HFFc6 (cell line): ENCODE measurements around the gene NCAM2. TPM values are rescaled to one million over a fixed set of nuclear protein-coding genes. Genes with fewer than 3 reads are reported as not detected.
A peak's percentile ranks its signal among the peaks of the same experiment; 100 is the strongest.

Experiments used
- DNase-seq: peaks from one replicate; pipeline ENCODE4 v3.0.0-alpha.2; 2018
- H3K27ac Mint-ChIP-seq: 2 replicates; pipeline ENCODE4 v1.8.0; 2020; ENCODE audit warnings: mild to moderate bottlenecking, mixed read lengths
- H3K27me3 Mint-ChIP-seq: 2 replicates; pipeline ENCODE4 v1.8.0; 2021; ENCODE audit warnings: mild to moderate bottlenecking, moderate library complexity, mixed read lengths; ENCODE audit not compliant: insufficient read depth
- H3K36me3 Mint-ChIP-seq: 2 replicates; pipeline ENCODE4 v1.8.0; 2021; ENCODE audit warnings: low read depth, mixed read lengths
- H3K4me1 Mint-ChIP-seq: 2 replicates; pipeline ENCODE4 v1.8.0; 2020; ENCODE audit warnings: low read depth, mixed read lengths
- H3K4me3 Mint-ChIP-seq: 2 replicates; pipeline ENCODE4 v1.8.0; 2020; ENCODE audit warnings: mild to moderate bottlenecking, moderate library complexity, mixed read lengths
- H3K9me3 Mint-ChIP-seq: 2 replicates; pipeline ENCODE4 v1.8.0; 2020; ENCODE audit warnings: mild to moderate bottlenecking, mixed read lengths
- total RNA-seq, 6 experiments: library from RNA; stranded (reverse); fragmentation: NEBNext Ultra II Directional; extraction: Animal tissue kit (Norgen Biotek cat#: 25700); gene quantifications; 2 replicates in 1 of 6; 3 replicates in 5 of 6; pipeline ENCODE4 v1.2.3, GENCODE V29; 2021
- TF ChIP-seq, protein P1 (sequence below): fragments of 200-600 bp; sonication (generic); IDR thresholded peaks from 2 replicates; pipeline ENCODE4 v1.5.0; 2021; ENCODE audit warnings: antibody characterized with exemption, mild to moderate bottlenecking

Gene NCAM2
- total RNA-seq, 6 experiments from 2014 or later, result 2.2 to 10.2 (median 8.8) TPM

DNA sequence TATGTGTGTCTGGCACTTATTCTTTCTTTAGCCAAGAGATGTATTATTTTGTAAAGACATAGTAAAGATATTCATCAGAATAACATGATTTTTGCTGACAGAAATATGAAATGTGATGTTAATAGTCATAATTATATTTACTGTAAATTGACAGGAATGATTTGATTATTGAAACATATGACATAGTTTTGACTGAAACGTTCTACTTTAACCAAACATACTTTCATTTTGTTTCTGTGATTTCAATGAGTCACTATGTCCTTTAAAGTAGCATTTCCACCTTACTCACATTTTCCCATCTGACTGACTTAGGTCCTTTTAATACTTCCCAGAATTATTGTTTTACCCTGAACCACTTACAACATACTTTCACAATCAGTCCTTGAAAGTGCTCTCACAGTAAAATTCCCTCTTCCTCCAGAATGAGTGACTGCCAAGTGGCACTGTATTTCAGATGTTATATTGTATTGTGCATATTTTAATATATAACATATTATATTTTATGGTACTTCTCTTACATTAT lies 437.9 kb downstream of the NCAM2 start:
- peaks cover 28% of the 10 kb centered on the region for H3K4me1 Mint-ChIP-seq
- H3K9me3 Mint-ChIP-seq, result no peaks in the 10 kb centered on the region
- H3K27me3 Mint-ChIP-seq, result no peaks in the 10 kb centered on the region
- no peak overlapping the region for H3K27ac Mint-ChIP-seq
- H3K4me3 Mint-ChIP-seq, result peak overlapping the region; percentile 45; the same call in 1 of the 2 replicates
- H3K36me3 Mint-ChIP-seq, result no peaks in the 10 kb centered on the region
- no peak for DNase-seq
- TF ChIP-seq, protein P1, sequence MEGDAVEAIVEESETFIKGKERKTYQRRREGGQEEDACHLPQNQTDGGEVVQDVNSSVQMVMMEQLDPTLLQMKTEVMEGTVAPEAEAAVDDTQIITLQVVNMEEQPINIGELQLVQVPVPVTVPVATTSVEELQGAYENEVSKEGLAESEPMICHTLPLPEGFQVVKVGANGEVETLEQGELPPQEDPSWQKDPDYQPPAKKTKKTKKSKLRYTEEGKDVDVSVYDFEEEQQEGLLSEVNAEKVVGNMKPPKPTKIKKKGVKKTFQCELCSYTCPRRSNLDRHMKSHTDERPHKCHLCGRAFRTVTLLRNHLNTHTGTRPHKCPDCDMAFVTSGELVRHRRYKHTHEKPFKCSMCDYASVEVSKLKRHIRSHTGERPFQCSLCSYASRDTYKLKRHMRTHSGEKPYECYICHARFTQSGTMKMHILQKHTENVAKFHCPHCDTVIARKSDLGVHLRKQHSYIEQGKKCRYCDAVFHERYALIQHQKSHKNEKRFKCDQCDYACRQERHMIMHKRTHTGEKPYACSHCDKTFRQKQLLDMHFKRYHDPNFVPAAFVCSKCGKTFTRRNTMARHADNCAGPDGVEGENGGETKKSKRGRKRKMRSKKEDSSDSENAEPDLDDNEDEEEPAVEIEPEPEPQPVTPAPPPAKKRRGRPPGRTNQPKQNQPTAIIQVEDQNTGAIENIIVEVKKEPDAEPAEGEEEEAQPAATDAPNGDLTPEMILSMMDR, result no peak

DNA sequence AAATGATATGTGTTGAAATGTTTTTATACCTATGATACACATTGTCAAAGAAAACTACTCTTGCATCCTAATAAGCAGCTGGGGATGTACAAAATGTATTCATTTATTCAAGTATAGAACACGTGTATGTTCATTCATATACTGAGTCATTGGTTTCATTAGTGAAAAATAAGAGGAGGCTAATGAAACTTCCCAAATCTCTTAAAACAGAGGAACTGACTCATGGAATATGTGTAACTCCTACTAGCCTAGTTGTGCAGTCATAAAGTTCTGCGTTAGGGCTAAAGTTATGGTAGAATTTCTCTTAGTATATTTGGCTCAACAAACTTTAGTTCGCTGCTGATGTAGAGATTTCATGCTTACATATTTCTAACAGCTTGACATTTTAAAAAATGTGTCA lies 441.6 kb downstream of the NCAM2 start:
- H3K27me3 Mint-ChIP-seq, result peaks cover 3% of the 10 kb centered on the region; the same call in 1 of the 2 replicates
- H3K36me3 Mint-ChIP-seq, result no peaks in the 10 kb centered on the region; the same call in 1 of the 2 replicates
- peaks cover 39% of the 10 kb centered on the region for H3K4me1 Mint-ChIP-seq
- DNase-seq, result peak; percentile 10
- peaks cover 4% of the 10 kb centered on the region; the same call in 1 of the 2 replicates for H3K9me3 Mint-ChIP-seq
- H3K27ac Mint-ChIP-seq, result no peak overlapping the region
- TF ChIP-seq, protein P1, result no peak
- no peak overlapping the region for H3K4me3 Mint-ChIP-seq

DNA sequence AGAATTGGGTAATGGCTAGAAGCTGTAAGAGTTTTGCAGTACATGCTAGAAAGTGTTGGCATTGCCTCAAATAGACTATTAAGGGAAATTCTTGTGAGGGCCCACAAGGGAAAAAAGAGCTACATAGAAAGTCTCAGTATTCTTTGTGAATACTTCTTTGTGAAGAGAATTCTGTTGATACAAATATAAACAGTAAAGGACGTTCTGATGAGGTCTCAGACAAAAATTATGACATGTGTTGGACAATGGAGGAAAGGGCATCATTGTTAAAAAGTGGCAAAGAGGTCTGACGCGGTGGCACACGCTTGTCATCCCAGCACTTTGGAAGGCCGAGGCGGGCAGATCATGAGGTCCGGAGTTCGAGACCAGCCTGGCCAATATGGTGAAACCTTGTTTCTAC lies 458.9 kb downstream of the NCAM2 start:
- Mint-ChIP-seq H3K36me3 (no peaks in the 10 kb centered on the region), H3K9me3 (no peaks in the 10 kb centered on the region), H3K4me1 (no peaks in the 10 kb centered on the region; the same call in 1 of the 2 replicates), H3K4me3 (no peak overlapping the region), H3K27me3 (no peaks in the 10 kb centered on the region), H3K27ac (no peak overlapping the region)
- DNase-seq, result no peak
- TF ChIP-seq, protein P1, result no peak

DNA sequence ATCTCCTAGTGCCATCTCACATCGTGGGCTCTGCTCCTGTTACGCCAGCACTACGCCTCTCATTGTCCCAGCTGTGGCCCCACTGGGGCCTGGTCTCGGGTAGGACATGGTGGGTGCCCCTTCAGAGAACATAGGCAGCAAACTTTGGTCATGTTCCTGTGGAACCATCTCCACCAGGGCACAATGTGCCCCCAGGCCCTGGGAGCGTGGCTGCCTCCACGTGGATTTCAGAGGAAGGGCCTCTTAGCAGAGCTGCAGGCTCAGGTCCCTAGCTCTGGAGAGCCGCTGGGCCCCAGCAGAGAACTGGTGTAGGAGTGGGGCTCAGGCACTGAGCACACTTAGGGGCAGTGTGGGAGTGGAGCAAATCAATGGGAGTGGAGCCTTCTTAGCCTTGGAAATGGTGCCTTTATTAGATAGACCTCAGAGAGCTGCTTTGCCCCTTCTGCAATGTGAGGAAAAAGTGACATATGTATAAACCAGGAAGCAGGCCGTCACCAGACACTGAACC lies 460.0 kb downstream of the NCAM2 start:
- Mint-ChIP-seq H3K4me1 (peaks cover 3% of the 10 kb centered on the region; the same call in 1 of the 2 replicates), H3K4me3 (no peak overlapping the region), H3K27ac (no peak overlapping the region), H3K27me3 (no peaks in the 10 kb centered on the region), H3K36me3 (no peaks in the 10 kb centered on the region), H3K9me3 (no peaks in the 10 kb centered on the region)
- no peak for DNase-seq
- TF ChIP-seq, protein P1, result no peak

DNA sequence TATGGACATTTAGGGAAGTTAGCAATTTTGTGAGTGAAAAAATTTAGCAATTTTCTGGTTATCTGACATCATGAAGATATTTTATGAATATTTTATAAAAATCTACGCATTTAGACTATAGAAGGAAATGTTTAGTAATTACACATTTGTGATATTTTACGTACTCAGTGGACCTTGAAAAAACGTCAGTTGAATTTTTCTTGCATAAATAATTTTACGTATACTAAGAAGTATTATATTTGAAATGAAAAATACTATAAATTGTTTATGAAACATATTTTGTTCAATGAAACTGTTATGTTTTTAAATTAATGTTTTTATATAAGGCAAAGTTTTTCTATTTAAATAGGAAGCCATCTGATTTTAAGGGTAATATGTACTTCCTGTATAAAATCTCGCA lies 462.8 kb downstream of the NCAM2 start:
- H3K4me1 Mint-ChIP-seq, result peaks cover 11% of the 10 kb centered on the region; the same call in 1 of the 2 replicates

More for the DNA sequence above, 462.8 kb downstream of the NCAM2 start:
- DNase-seq, result no peak
- TF ChIP-seq, protein P1, result no peak
- Mint-ChIP-seq H3K9me3 (no peaks in the 10 kb centered on the region), H3K27me3 (no peaks in the 10 kb centered on the region), H3K4me3 (no peak overlapping the region), H3K27ac (no peak overlapping the region), H3K36me3 (no peaks in the 10 kb centered on the region)
